Skin epidermis (tissue), 12 donors: Measurements from ENCODE around the gene FCHSD2.
"Not testable (repeated sequence)": the region's sequence is repeated elsewhere in the genome, so short reads cannot be mapped to it uniquely, and the experiment has no call there.

Experiments
- H3K27ac ChIP-seq, 21 experiments: fragments of 200-600 bp; sonication (generic) in 11 of 21; one replicate each; pipeline ENCODE4 v1.5.0; 2020; ENCODE audit warnings: mild to moderate bottlenecking in 3 of 21, inconsistent platforms in 2 of 21, moderate library complexity in 2 of 21
- H3K4me3 ChIP-seq, 7 experiments: fragments of 200-600 bp; sonication (generic) in 2 of 7; one replicate each; pipeline ENCODE4 v1.5.0; 2020; ENCODE audit warnings: inconsistent platforms in 2 of 7, mild to moderate bottlenecking in 2 of 7, moderate library complexity in 1 of 7

The FCHSD2 gene

GRCh38 chr11:72805216-72805615 is 336.9 kb downstream of the FCHSD2 start:
- no peak overlapping the region for H3K4me3 ChIP-seq
- peak overlapping the region in 1 of 21 experiments; percentile 62 for H3K27ac ChIP-seq

DNA sequence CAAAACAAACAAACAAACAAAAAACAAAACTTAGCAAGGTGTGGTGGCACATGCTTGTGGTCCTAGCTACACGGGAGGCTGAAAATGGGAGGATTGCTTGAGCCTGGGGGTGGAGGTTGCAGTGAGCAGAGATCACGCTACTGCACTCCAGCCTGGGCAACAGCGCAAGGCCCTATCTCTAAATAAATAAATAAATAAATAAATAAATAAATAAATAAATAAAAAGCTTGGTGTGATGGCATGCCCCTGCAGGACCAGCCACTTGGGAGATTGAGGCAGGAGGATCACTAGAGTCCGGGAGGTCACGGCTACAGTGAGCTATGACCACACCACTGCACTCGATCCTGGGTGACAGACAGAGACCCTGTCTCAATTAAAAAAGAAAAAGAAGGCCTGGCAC is 339.3 kb downstream of the FCHSD2 start:
- Histone ChIP-seq H3K27ac (no peak overlapping the region), H3K4me3 (no peak overlapping the region)

DNA sequence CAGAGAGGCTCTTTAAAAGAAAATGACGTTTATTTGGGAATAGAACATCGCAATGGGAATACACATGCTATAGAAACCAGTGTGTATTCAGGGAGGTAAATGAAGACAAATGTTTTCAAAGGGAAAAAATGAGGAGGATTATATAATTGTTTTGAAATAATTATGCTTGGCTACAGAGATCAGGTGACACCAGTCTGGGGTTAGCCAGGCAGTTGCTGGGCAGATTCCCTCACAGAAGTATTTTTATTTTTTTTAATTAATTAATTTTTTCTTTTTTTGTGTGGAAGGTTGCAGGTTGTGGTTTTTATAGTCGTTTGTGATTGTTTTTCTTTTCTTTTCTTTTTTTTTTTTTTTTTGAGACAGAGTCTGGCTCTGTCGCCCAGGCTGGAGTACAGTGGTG is 342.7 kb downstream of the FCHSD2 start:
- H3K27ac ChIP-seq = no peak overlapping the region
- no peak overlapping the region for H3K4me3 ChIP-seq

- no peak overlapping the region for H3K4me3 ChIP-seq
Observed at GRCh38 chr11:72798361-72798760, 343.8 kb downstream of the FCHSD2 start.

GRCh38 chr11:72793425-72794367 is 348.4 kb downstream of the FCHSD2 start, which contains the start of gene STARD10:
Gene STARD10, minus strand, starts transcription at chr11:72794047. Its CDS starts 12,866 bp downstream, at chr11:72781181.
- Histone ChIP-seq H3K4me3 (peak within 1 kb of the TSS; percentile 43 to 57 (median 48)), H3K27ac (peak within 1 kb of the TSS in 20 of 21 experiments; percentile 67 to 95 (median 86))

More at GRCh38 chr11:72798361-72798760, 343.8 kb downstream of the FCHSD2 start:
- no peak overlapping the region for H3K27ac ChIP-seq

DNA sequence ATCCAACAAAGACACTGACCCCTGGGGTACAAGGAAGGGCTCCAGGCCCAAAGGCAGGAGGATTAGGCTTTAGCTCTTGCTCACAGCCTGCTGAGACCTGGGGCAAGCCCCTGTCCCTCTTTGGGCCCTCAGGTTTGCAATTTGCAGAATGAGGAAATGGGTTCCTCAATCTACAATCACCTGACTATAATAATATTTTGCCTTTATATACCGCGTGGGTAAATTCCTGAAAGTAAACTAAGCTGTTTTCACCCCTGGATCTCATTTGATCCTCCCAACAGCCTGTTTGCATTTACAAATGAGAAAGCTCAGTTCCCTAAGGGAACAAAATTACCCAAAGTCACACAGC is 349.1 kb downstream of the FCHSD2 start:
- peak overlapping the region in 2 of 7 experiments; percentile 54 to 57 for H3K4me3 ChIP-seq
- H3K27ac ChIP-seq = peak overlapping the region in 18 of 21 experiments; percentile 14 to 95 (median 86)

- Histone ChIP-seq H3K27ac (peak overlapping the region in 17 of 21 experiments; percentile 14 to 95 (median 87)), H3K4me3 (no peak overlapping the region)
Observed at GRCh38 chr11:72792437-72793021, 349.6 kb downstream of the FCHSD2 start.

DNA sequence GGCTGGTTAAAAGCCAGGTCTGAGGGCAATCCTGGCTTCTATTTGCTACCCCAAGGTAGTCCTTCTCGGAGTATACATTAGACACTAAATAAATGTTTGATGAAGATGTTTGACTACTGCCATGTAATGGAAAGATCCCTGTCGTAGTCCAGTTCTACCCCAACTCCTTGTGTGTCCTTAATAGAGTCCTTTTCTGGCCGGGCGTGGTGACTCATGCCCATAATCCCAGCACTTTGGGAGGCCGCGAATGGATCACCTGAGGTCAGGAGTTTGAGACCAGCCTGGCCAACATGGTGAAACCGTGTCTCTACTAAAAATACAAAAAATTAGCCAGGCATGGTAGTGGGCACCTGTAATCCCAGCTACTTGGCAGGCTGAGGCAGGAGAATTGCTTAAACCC is 350.9 kb downstream of the FCHSD2 start:
- not testable (repeated sequence) for H3K4me3 ChIP-seq, H3K27ac ChIP-seq

DNA sequence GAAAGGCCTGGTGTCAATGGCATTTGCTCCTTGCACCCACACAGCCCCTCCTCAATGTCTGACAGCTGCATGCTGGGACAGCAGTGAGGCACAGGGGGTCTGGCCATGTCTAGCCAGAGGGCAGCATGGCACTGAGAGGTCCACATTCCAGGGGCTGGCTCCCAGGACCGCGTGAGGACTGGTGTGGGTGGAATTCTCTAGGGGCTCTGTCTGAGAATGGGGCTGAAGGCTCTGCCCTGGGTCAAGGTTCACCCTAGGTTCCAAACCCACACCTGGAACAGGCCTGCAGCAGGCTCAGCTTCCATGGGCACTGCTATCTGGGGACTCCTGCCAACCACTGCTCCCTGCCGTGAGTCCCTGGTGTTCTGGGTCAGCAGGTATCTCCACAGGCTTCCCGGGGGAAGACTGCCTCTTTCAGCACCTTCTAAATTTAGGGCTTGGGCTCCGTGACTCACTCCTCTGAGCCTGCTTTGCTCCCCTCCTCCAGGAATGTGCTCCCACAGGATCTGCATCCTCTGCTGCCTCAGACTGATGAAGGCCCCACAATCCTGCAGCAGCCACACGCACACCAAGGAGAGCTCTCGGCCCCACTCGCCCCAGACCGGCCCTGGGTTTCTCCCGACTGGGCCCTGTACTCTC is 352.5 kb downstream of the FCHSD2 start:
- peak overlapping the region in 5 of 21 experiments; percentile 0 to 76 (median 44) for H3K27ac ChIP-seq
- no peak overlapping the region for H3K4me3 ChIP-seq

DNA sequence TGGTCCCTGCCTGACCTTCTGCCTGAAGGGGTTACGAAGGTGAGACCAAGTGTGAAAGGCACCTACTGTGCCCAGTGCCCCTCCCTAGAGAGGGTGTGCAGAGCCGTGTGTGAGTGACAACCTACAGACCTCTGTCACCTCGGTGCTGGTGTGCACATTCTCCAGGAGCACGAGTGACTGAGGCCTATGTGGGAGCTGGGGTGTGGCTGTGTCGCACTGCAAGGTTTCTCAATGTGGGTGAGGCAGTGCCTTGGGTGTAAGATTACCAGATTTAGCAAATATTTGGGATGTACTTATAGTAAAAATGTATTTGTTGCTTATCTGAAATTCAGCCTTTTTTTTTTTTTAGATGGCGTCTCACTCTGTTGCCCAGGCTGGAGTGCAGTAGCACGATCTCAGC is 353.9 kb downstream of the FCHSD2 start:
- peak overlapping the region in 5 of 21 experiments; percentile 17 to 72 (median 43) for H3K27ac ChIP-seq

GRCh38 chr11:72787216-72788104 is 354.7 kb downstream of the FCHSD2 start:
- Histone ChIP-seq H3K4me3 (no peak overlapping the region), H3K27ac (peak overlapping the region in 10 of 21 experiments; percentile 14 to 72 (median 48))

More for the DNA sequence above, 353.9 kb downstream of the FCHSD2 start:
- H3K4me3 ChIP-seq = no peak overlapping the region
